BLaER1 (cell line): ENCODE measurements around the gene PIGU.

Experiments
- H3K27ac ChIP-seq: shearing (Covaris generic); formaldehyde crosslinking; 2 replicates; pipeline ENCODE4 v1.8.1; 2022
- H3K27me3 ChIP-seq: shearing (Covaris generic); formaldehyde crosslinking; 2 replicates; pipeline ENCODE4 v1.8.1; 2022
- H3K36me3 ChIP-seq: shearing (Covaris generic); formaldehyde crosslinking; 2 replicates; pipeline ENCODE4 v1.8.1; 2022
- H3K4me1 ChIP-seq: shearing (Covaris generic); formaldehyde crosslinking; 2 replicates; pipeline ENCODE4 v1.8.1; 2022
- H3K4me2 ChIP-seq: shearing (Covaris generic); formaldehyde crosslinking; 2 replicates; pipeline ENCODE4 v1.8.1; 2022
- H3K4me3 ChIP-seq: shearing (Covaris generic); formaldehyde crosslinking; 2 replicates; pipeline ENCODE4 v1.8.1; 2022
- H3K9ac ChIP-seq: shearing (Covaris generic); formaldehyde crosslinking; 2 replicates; pipeline ENCODE4 v1.8.1; 2022
- H3K9me3 ChIP-seq: shearing (Covaris generic); formaldehyde crosslinking; 2 replicates; pipeline ENCODE4 v1.8.1; 2022
- H4K20me1 ChIP-seq: shearing (Covaris generic); formaldehyde crosslinking; 2 replicates; pipeline ENCODE4 v1.8.1; 2022
- Cebpa-rat ChIP-seq: shearing (Covaris generic); IDR thresholded peaks from 2 replicates; pipeline ENCODE4 v1.8.1; 2022

The PIGU gene

GRCh38 chr20:34638532-34638931 lies 38.4 kb downstream of the PIGU start:
- H3K27ac ChIP-seq = no peak overlapping the region
- peaks cover 75% of the 10 kb centered on the region for H3K36me3 ChIP-seq
- no peaks in the 10 kb centered on the region for H4K20me1 ChIP-seq
- no peak overlapping the region for H3K4me2 ChIP-seq
- no peaks in the 10 kb centered on the region for H3K4me1 ChIP-seq
- H3K27me3 ChIP-seq = no peaks in the 10 kb centered on the region
- no peak overlapping the region for H3K9ac ChIP-seq
- no peak for TF ChIP-seq Cebpa-rat
- H3K9me3 ChIP-seq = no peaks in the 10 kb centered on the region
- no peak overlapping the region for H3K4me3 ChIP-seq

- Histone ChIP-seq H3K36me3 (peaks cover 75% of the 10 kb centered on the region), H3K4me1 (no peaks in the 10 kb centered on the region), H4K20me1 (no peaks in the 10 kb centered on the region), H3K9ac (no peak overlapping the region), H3K4me3 (no peak overlapping the region), H3K27me3 (no peaks in the 10 kb centered on the region), H3K4me2 (no peak overlapping the region), H3K9me3 (no peaks in the 10 kb centered on the region), H3K27ac (no peak overlapping the region)
- no peak for TF ChIP-seq Cebpa-rat
Observed at GRCh38 chr20:34638039-34638292, 38.9 kb downstream of the PIGU start.

GRCh38 chr20:34637245-34638038 lies 39.5 kb downstream of the PIGU start:
- Histone ChIP-seq H3K4me1 (no peaks in the 10 kb centered on the region), H3K9me3 (no peaks in the 10 kb centered on the region), H3K4me2 (no peak overlapping the region), H3K27ac (no peak overlapping the region), H4K20me1 (no peaks in the 10 kb centered on the region), H3K4me3 (no peak overlapping the region), H3K27me3 (no peaks in the 10 kb centered on the region), H3K9ac (no peak overlapping the region), H3K36me3 (peaks cover 77% of the 10 kb centered on the region)
- TF ChIP-seq Cebpa-rat = no peak

GRCh38 chr20:34636648-34637047 lies 40.2 kb downstream of the PIGU start:
- Histone ChIP-seq H3K4me1 (no peaks in the 10 kb centered on the region), H3K4me3 (no peak overlapping the region), H3K4me2 (no peak overlapping the region), H3K36me3 (peaks cover 84% of the 10 kb centered on the region), H3K9me3 (no peaks in the 10 kb centered on the region), H3K27ac (no peak overlapping the region), H3K27me3 (no peaks in the 10 kb centered on the region), H4K20me1 (no peaks in the 10 kb centered on the region), H3K9ac (no peak overlapping the region)
- no peak for TF ChIP-seq Cebpa-rat

- no peaks in the 10 kb centered on the region for H3K4me1 ChIP-seq
- no peaks in the 10 kb centered on the region for H3K9me3 ChIP-seq
- no peak overlapping the region for H3K9ac ChIP-seq
- no peaks in the 10 kb centered on the region for H4K20me1 ChIP-seq
- no peak overlapping the region for H3K4me2 ChIP-seq
- H3K27me3 ChIP-seq = no peaks in the 10 kb centered on the region
- TF ChIP-seq Cebpa-rat = no peak
- peaks cover 82% of the 10 kb centered on the region for H3K36me3 ChIP-seq
- no peak overlapping the region for H3K4me3 ChIP-seq
- no peak overlapping the region for H3K27ac ChIP-seq
Observed at GRCh38 chr20:34634392-34634791, 42.5 kb downstream of the PIGU start.

GRCh38 chr20:34632870-34633452 lies 43.9 kb downstream of the PIGU start:
- H4K20me1 ChIP-seq = no peaks in the 10 kb centered on the region
- H3K9me3 ChIP-seq = no peaks in the 10 kb centered on the region
- no peaks in the 10 kb centered on the region for H3K27me3 ChIP-seq
- peaks cover 85% of the 10 kb centered on the region for H3K36me3 ChIP-seq
- no peak overlapping the region for H3K4me2 ChIP-seq
- no peak overlapping the region for H3K9ac ChIP-seq
- no peak overlapping the region for H3K4me3 ChIP-seq
- H3K4me1 ChIP-seq = no peaks in the 10 kb centered on the region
- no peak for TF ChIP-seq Cebpa-rat
- no peak overlapping the region for H3K27ac ChIP-seq

- Histone ChIP-seq H3K4me1 (no peaks in the 10 kb centered on the region), H3K4me2 (no peak overlapping the region), H3K27me3 (no peaks in the 10 kb centered on the region), H3K27ac (no peak overlapping the region), H3K4me3 (no peak overlapping the region), H3K9me3 (no peaks in the 10 kb centered on the region), H3K9ac (no peak overlapping the region), H3K36me3 (peaks cover 63% of the 10 kb centered on the region), H4K20me1 (no peaks in the 10 kb centered on the region)
- no peak for TF ChIP-seq Cebpa-rat
Observed at GRCh38 chr20:34629904-34630303, 47.0 kb downstream of the PIGU start.

- Histone ChIP-seq H3K27ac (no peak overlapping the region), H3K4me1 (no peaks in the 10 kb centered on the region), H3K4me2 (no peak overlapping the region), H3K27me3 (no peaks in the 10 kb centered on the region), H3K9me3 (no peaks in the 10 kb centered on the region), H3K36me3 (peaks cover 63% of the 10 kb centered on the region), H3K4me3 (no peak overlapping the region), H4K20me1 (no peaks in the 10 kb centered on the region), H3K9ac (no peak overlapping the region)
- no peak for TF ChIP-seq Cebpa-rat
Observed at GRCh38 chr20:34629342-34629741, 47.5 kb downstream of the PIGU start.

GRCh38 chr20:34628026-34628425 lies 48.9 kb downstream of the PIGU start:
- no peak overlapping the region for H3K4me3 ChIP-seq
- no peak overlapping the region for H3K4me2 ChIP-seq
- H3K27ac ChIP-seq = no peak overlapping the region

GRCh38 chr20:34627458-34627857 lies 49.4 kb downstream of the PIGU start:
- Histone ChIP-seq H3K4me2 (no peak overlapping the region), H3K4me1 (peaks cover 10% of the 10 kb centered on the region), H3K27me3 (no peaks in the 10 kb centered on the region), H4K20me1 (no peaks in the 10 kb centered on the region), H3K36me3 (peaks cover 61% of the 10 kb centered on the region), H3K9ac (no peak overlapping the region), H3K4me3 (no peak overlapping the region), H3K27ac (no peak overlapping the region), H3K9me3 (no peaks in the 10 kb centered on the region)
- no peak for TF ChIP-seq Cebpa-rat

More at GRCh38 chr20:34628026-34628425, 48.9 kb downstream of the PIGU start:
- peaks cover 6% of the 10 kb centered on the region for H3K4me1 ChIP-seq
- H4K20me1 ChIP-seq = no peaks in the 10 kb centered on the region
- no peak overlapping the region for H3K9ac ChIP-seq
- H3K36me3 ChIP-seq = peaks cover 61% of the 10 kb centered on the region
- no peaks in the 10 kb centered on the region for H3K27me3 ChIP-seq
- no peak for TF ChIP-seq Cebpa-rat
- no peaks in the 10 kb centered on the region for H3K9me3 ChIP-seq
